GM12878 (cell line): ENCODE measurements around the gene ZFYVE21. TPM values are rescaled to one million over a fixed set of nuclear protein-coding genes. Genes with fewer than 3 reads are reported as not detected.
A peak's percentile ranks its signal among the peaks of the same experiment; 100 is the strongest.

Experiments used
- ATAC-seq: fragments of 200-7000 bp; cut with Tn5 transposase; 3 replicates; pipeline ENCODE4 v1.9.1; 2020; ENCODE audit warnings: mild to moderate bottlenecking, moderate library complexity
- BruUV-seq: library from RNA; stranded (reverse); fragments of 400-500 nt; replicated peaks from 2 replicates; lab custom pipeline; 2021; lab: Mats Ljungman, UMichigan
- CTCF ChIA-PET: fragments of 300-600 bp; sonication (Branson Sonifier 250); formaldehyde crosslinking; extraction: SDS; loops from one replicate; lab custom pipeline; 2021; ENCODE audit warnings: inconsistent platforms; lab: Yijun Ruan, JAX
- POLR2A ChIA-PET: fragments of 350-600 bp; formaldehyde crosslinking; extraction: SDS; loops from one replicate; lab custom pipeline; 2021; ENCODE audit warnings: inconsistent platforms; lab: Charles Lee
- RAD21 ChIA-PET: fragments of 300-600 bp; sonication (Branson Sonifier 250); formaldehyde crosslinking; loops from one replicate; lab custom pipeline; 2023; ENCODE audit warnings: antibody characterized with exemption; ENCODE audit not compliant: unreplicated experiment; lab: Charles Lee
- SMC1A ChIA-PET: fragments of 300-600 bp; sonication (Branson Sonifier 250); formaldehyde crosslinking; loops from one replicate; lab custom pipeline; 2023; ENCODE audit not compliant: unreplicated experiment, uncharacterized antibody; lab: Charles Lee
- DNase-seq: peaks from one replicate; pipeline ENCODE4 v3.0.0-alpha.2; 2011; ENCODE audit warnings: low read depth, low spot score
- FAIRE-seq: peaks from 3 replicates; lab custom pipeline; 2011; peaks lifted over from hg19 to GRCh38; lab: Jason Lieb, UNC
- H2AFZ ChIP-seq: 2 replicates; pipeline ENCODE4 v1.6.0; 2011; ENCODE audit warnings: low read depth, low read length, control low read depth; ENCODE audit not compliant: control insufficient read depth
- H3K27ac ChIP-seq: 2 replicates; pipeline ENCODE4 v1.5.1; 2011; ENCODE audit warnings: control low read depth; ENCODE audit not compliant: control insufficient read depth, insufficient read depth
- H3K27me3 ChIP-seq, 2 experiments: replicated peaks in 1 of 2; 2 replicates each; pipeline versions ENCODE4 v1.6.0 to v1.6.1; 2011; ENCODE audit warnings: low read length in 1 of 2; ENCODE audit not compliant: control insufficient read depth in 2 of 2, insufficient read depth in 2 of 2
- H3K36me3 ChIP-seq, 2 experiments: 2 replicates each; pipeline ENCODE4 v1.5.1; 2011; ENCODE audit warnings: low read length in 1 of 2; ENCODE audit not compliant: control insufficient read depth in 2 of 2, insufficient read depth in 2 of 2
- H3K4me1 ChIP-seq: 2 replicates; pipeline ENCODE4 v1.6.1; 2011; ENCODE audit warnings: mild to moderate bottlenecking, low read length, moderate library complexity, mixed read lengths; ENCODE audit not compliant: control insufficient read depth, insufficient read depth
- H3K4me2 ChIP-seq: 2 replicates; pipeline ENCODE4 v1.6.0; 2011; ENCODE audit warnings: control low read depth; ENCODE audit not compliant: control insufficient read depth, insufficient read depth
- H3K4me3 ChIP-seq: fragments of 200-600 bp; sonication (generic); 2 replicates; pipeline ENCODE4 v1.5.1; 2016
- H3K79me2 ChIP-seq: 2 replicates; pipeline ENCODE4 v1.6.0; 2011; ENCODE audit warnings: low read length; ENCODE audit not compliant: control insufficient read depth, insufficient read depth
- H3K9ac ChIP-seq: 2 replicates; pipeline ENCODE4 v1.8.0; 2011; ENCODE audit warnings: low read length, control low read depth, mixed read lengths; ENCODE audit not compliant: control insufficient read depth, insufficient read depth
- H3K9me3 ChIP-seq: replicated peaks from 3 replicates; pipeline ENCODE4 v1.5.1; 2011; ENCODE audit warnings: mild to moderate bottlenecking, low read length; ENCODE audit not compliant: control insufficient read depth, insufficient read depth
- H4K20me1 ChIP-seq: 2 replicates; pipeline ENCODE4 v1.6.0; 2011; ENCODE audit not compliant: control insufficient read depth, insufficient read depth
- CBFB ChIP-seq: IDR thresholded peaks from 2 replicates; pipeline ENCODE4 v1.6.1; 2016; ENCODE audit warnings: antibody characterized with exemption, low read depth
- CBX3 ChIP-seq: fragments of 200-600 bp; sonication (generic); IDR thresholded peaks from 2 replicates; pipeline ENCODE4 v1.6.1; 2016; ENCODE audit warnings: low read depth, borderline replicate concordance
- EP300 ChIP-seq, 2 experiments: fragments of 150-350 bp in 1 of 2; IDR thresholded peaks; 2 replicates each; pipeline ENCODE4 v1.6.1; 2011 to 2012; ENCODE audit warnings: low read depth in 2 of 2, low read length in 2 of 2, borderline replicate concordance in 1 of 2, improper control_type of control experiment in 1 of 2, inconsistent platforms in 1 of 2; ENCODE audit not compliant: control insufficient read depth in 1 of 2
- HDAC2 ChIP-seq: fragments of 200-600 bp; sonication (generic); IDR thresholded peaks from 2 replicates; pipeline ENCODE4 v1.6.1; 2017
- MEF2A ChIP-seq: IDR thresholded peaks from 2 replicates; pipeline ENCODE4 v1.6.1; 2011; ENCODE audit warnings: low read depth, mild to moderate bottlenecking, low read length, moderate library complexity; ENCODE audit not compliant: insufficient read depth
- NFXL1 ChIP-seq: fragments of 450-650 bp; IDR thresholded peaks from 2 replicates; pipeline ENCODE4 v1.6.1; 2017; ENCODE audit warnings: antibody characterized with exemption, mild to moderate bottlenecking, borderline replicate concordance
- POLR2A ChIP-seq: IDR thresholded peaks from 2 replicates; pipeline ENCODE4 v1.6.1; 2011; ENCODE audit warnings: low read depth, mild to moderate bottlenecking, low read length
- POLR2AphosphoS5 ChIP-seq: IDR thresholded peaks from 2 replicates; pipeline ENCODE4 v1.6.1; 2011; ENCODE audit warnings: mild to moderate bottlenecking, low read length, inconsistent platforms
- RFX5 ChIP-seq: IDR thresholded peaks from 2 replicates; pipeline ENCODE4 v1.6.1; 2011; ENCODE audit warnings: low read depth, low read length, improper control_type of control experiment
- WRNIP1 ChIP-seq: IDR thresholded peaks from 2 replicates; pipeline ENCODE4 v1.6.1; 2011; ENCODE audit warnings: low read depth, low read length, improper control_type of control experiment, borderline replicate concordance
- ZBED1 ChIP-seq: IDR thresholded peaks from 2 replicates; pipeline ENCODE4 v1.6.1; 2016; ENCODE audit warnings: borderline replicate concordance
- WGBS: methylation state at CpG from one replicate; pipeline ENCODE4 v1.1.6; 2016; ENCODE audit warnings: low lambda C conversion rate; ENCODE audit not compliant: insufficient replicate concordance, insufficient coverage; ENCODE audit errors: missing lambda C conversion rate; 5-methylcytosine and 5-hydroxymethylcytosine counted together
- in situ Hi-C: fragments of 300-500 bp; cut with MboI; formaldehyde crosslinking; loops from 9 replicates; pipeline ENCODE4 v1.14.3; 2018; ENCODE audit warnings: mixed read lengths
- intact Hi-C: fragments of 100-400 bp; cut with micrococcal nuclease; formaldehyde crosslinking; loops from one replicate; pipeline ENCODE4 v1.14.2; 2022; ENCODE audit not compliant: unreplicated experiment
- polyA plus RNA-seq, 11 experiments: library from polyadenylated mRNA; depleted of rRNA in 4 of 11; unstranded in 6 of 11; stranded (reverse) in 5 of 11; fragments of >200 nt; fragmentation: Nextera tagmentation in 4 of 11; fragmentation: Illumina TruSeq in 1 of 11; extraction: Ambion mirVana in 4 of 11; extraction: Trizol in 1 of 11; gene quantifications; 1 replicate in 1 of 11; 2 replicates in 10 of 11; pipeline versions ENCODE4 v1.2.1 to v1.2.3, GENCODE V29; 2011 to 2016; ENCODE audit warnings: inconsistent platforms in 2 of 11, missing spikeins in 2 of 11, low read depth in 1 of 11
- total RNA-seq, 4 experiments: library from RNA; depleted of rRNA in 3 of 4; stranded (reverse); fragments of >200 nt in 3 of 4; fragmentation: Illumina TruSeq in 1 of 4; extraction: Trizol in 1 of 4; gene quantifications; 2 replicates each; pipeline versions ENCODE4 v1.2.1 to v1.2.3, GENCODE V29; 2013 to 2021
- TF ChIP-seq, protein P1 (sequence below): IDR thresholded peaks from 2 replicates; pipeline ENCODE4 v1.6.1; 2011; ENCODE audit warnings: borderline replicate concordance, low read depth, mild to moderate bottlenecking, moderate library complexity, low read length; ENCODE audit not compliant: insufficient read depth, poor library complexity, severe bottlenecking
- TF ChIP-seq, protein P2 (sequence below): IDR thresholded peaks from 2 replicates; pipeline ENCODE4 v1.6.1; 2011; ENCODE audit warnings: low read depth, mild to moderate bottlenecking, low read length, moderate library complexity, borderline replicate concordance; ENCODE audit errors: extremely low read depth

Gene ZFYVE21
- total and polyA plus RNA-seq, 10 of the 15 experiments (the other 5 are each of a cell fraction or from before 2014, with no cell fraction given) = 0.79 to 21.7 (median 13.8) TPM

DNA sequence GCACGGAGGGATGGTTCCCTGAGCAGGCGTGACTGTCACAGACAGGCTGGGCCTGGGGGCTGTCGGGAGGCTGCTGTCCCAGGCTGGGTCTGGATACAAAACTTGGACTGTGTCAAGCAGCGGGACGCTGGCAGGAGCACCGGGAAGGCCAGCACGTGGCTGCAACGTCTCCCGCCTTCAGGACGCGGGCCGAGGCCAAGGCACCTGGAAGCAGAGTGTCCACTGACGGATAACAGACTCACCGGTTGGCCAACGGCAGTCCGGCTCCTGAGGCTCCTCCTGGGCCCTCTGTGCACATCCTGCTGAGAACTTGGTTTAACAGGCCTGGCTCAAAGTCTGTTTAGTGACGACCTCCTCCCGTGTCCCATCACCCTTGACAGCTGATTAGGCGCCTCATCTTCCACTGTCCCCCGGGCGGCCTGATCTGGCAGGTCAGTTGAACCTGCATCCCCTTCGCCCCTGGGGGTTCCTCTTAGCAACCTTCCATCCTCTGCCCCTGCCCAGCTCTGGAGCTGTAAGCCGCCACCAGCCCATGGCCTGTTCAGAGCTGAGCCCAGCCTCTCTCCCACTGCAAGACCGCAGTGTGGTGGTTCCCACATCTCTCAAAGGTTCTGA is 2.9 kb upstream of the ZFYVE21 start (continued):
- TF ChIP-seq WRNIP1 (no peak), CBFB (no peak), ZBED1 (no peak), CBX3 (no peak)
- TF ChIP-seq, protein P1, sequence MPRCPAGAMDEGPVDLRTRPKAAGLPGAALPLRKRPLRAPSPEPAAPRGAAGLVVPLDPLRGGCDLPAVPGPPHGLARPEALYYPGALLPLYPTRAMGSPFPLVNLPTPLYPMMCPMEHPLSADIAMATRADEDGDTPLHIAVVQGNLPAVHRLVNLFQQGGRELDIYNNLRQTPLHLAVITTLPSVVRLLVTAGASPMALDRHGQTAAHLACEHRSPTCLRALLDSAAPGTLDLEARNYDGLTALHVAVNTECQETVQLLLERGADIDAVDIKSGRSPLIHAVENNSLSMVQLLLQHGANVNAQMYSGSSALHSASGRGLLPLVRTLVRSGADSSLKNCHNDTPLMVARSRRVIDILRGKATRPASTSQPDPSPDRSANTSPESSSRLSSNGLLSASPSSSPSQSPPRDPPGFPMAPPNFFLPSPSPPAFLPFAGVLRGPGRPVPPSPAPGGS = no peak

DNA sequence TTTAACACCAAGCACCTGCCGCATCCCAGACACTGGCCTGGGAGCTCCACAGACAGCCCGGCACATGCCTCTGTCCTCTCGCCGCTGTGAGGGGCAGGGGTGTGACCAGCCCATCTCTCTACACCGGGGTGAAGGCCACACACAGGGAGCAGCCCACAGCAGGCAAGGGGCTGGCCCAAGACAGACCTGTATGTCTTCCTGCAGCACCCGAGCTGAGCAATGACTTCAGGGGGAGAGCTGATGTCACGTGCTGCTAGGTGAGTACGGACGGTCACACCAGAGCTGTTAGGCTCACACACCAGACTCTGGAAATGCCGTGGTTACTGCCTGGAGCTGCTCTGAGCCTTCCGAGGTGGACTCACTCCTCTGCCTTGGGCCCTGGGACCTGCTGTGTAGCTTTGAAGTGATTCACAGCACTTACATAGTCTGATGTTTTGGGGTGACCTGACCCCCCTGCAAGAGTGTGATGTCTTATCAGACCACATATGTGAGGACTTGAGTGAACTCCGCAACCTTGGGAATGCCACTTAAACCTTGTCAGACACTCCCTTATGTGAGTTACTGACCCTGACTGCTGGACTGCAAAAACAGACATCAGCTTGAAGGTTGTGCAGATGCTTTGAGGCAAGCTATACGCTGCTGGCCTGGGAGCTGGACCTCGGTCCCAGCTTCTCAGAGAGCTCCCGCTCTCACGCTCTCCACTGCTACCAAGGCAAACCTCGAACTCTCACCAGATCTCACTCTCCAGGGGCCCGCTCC is 2.1 kb upstream of the ZFYVE21 start:
- WGBS = 75% methylated on average over 18 of the region's 18 CpGs
- H3K79me2 ChIP-seq = peaks cover 42% of the 10 kb centered on the region
- ATAC-seq (no peak), DNase-seq (no peak), FAIRE-seq (no peak)
- SMC1A ChIA-PET = interaction anchor here (0.6 to 1.4 kb wide), 2 partner anchors 20 to 47 kb away, joined by 4 read pairs; no protein-coding TSS in a partner anchor
- H4K20me1 ChIP-seq = no peaks in the 10 kb centered on the region
- POLR2A ChIA-PET = no interaction called here
- in situ Hi-C loops (no loop called here), intact Hi-C loops (no loop called here)
- CTCF ChIA-PET = interaction anchor here (1.1 kb wide), 1 partner anchor 11 kb away, joined by 5 read pairs; no protein-coding TSS in a partner anchor
- no TSS peak for BruUV-seq
- no peak overlapping the region for H2AFZ ChIP-seq
- H3K36me3 ChIP-seq = peaks cover 1 to 9% of the 10 kb centered on the region in 2 experiments; a peak in 2 of 4 replicates
- no peaks in the 10 kb centered on the region for H3K27me3 ChIP-seq
- 0 out of 2 replicates have a peak, but pooled peaks cover 4% of the 10 kb centered on the region for H3K4me1 ChIP-seq
- peak overlapping the region; percentile 85 for H3K4me2 ChIP-seq
- peak overlapping the region; percentile 6; the same call in 1 of the 2 replicates for H3K27ac ChIP-seq
- RAD21 ChIA-PET = interaction anchor here (2.4 kb wide), 1 partner anchor 24 kb away, joined by 9 read pairs; no protein-coding TSS in a partner anchor
- H3K9me3 ChIP-seq = no peaks in the 10 kb centered on the region
- H3K9ac ChIP-seq = peak overlapping the region; percentile 88
- peak overlapping the region; percentile 71 for H3K4me3 ChIP-seq
- TF ChIP-seq POLR2AphosphoS5 (peak; percentile 40; the same call in 1 of the 2 replicates), NFXL1 (no peak), EP300 (IDR thresholded peaks at IDR 0.05; ENCODE audit: borderline replicate concordance in 1 of 2, control insufficient read depth in 1 of 2, low read depth in 2 of 2, low read length in 2 of 2) (no peak), RFX5 (peak; percentile 37; the same call in 1 of the 2 replicates), MEF2A (no peak), POLR2A (peak; percentile 52), WRNIP1 (no peak), HDAC2 (no peak)
- TF ChIP-seq, protein P2, sequence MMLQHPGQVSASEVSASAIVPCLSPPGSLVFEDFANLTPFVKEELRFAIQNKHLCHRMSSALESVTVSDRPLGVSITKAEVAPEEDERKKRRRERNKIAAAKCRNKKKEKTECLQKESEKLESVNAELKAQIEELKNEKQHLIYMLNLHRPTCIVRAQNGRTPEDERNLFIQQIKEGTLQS = no peak
